ENCODE measurements around the gene MBTD1. TPM values are rescaled to one million over a fixed set of nuclear protein-coding genes. Genes with fewer than 3 reads are reported as not detected.

MBTD1 gene
- total RNA-seq, 6 donors from 2014 or later, result 9.6 to 37.7 (median 14.1) TPM

- Histone ChIP-seq H3K36me3 (peaks cover 9 to 94% (median 43%) of the 10 kb centered on the region in 4 donors), H3K4me1 (no peaks in the 10 kb centered on the region), H3K9me3 (no peaks in the 10 kb centered on the region), H3K4me3 (no peak overlapping the region), H3K27me3 (no peaks in the 10 kb centered on the region), H3K27ac (no peak overlapping the region)
- no peak for TF ChIP-seq EP300 (IDR thresholded peaks at IDR 0.05)
- no peak for TF ChIP-seq CTCF (IDR thresholded peaks at IDR 0.05)
- TF ChIP-seq POLR2AphosphoS5 (IDR thresholded peaks at IDR 0.05), result no peak
- no peak for TF ChIP-seq POLR2A (IDR thresholded peaks at IDR 0.05)
- DNase-seq, result no peak
- 81 to 87% methylated on average over 2 of the region's 2 CpGs for WGBS, 2 donors
- no peak for ATAC-seq (ENCODE audit: low FRiP score in 2 of 2)
Observed at GRCh38 chr17:51289696-51290111, 29.9 kb upstream of the MBTD1 start.

GRCh38 chr17:51287412-51287811 is 27.6 kb upstream of the MBTD1 start:
- peaks cover 9 to 93% (median 44%) of the 10 kb centered on the region in 4 donors for H3K36me3 ChIP-seq
- H3K4me1 ChIP-seq, result no peaks in the 10 kb centered on the region
- 96 to 100% methylated on average over 1 of the region's 1 CpG for WGBS, 2 donors
- H3K27me3 ChIP-seq, result no peaks in the 10 kb centered on the region
- no peak overlapping the region for H3K4me3 ChIP-seq
- ATAC-seq (ENCODE audit: low FRiP score in 2 of 2), result no peak
- no peaks in the 10 kb centered on the region for H3K9me3 ChIP-seq
- no peak for DNase-seq
- H3K27ac ChIP-seq, result no peak overlapping the region
- TF ChIP-seq POLR2AphosphoS5 (IDR thresholded peaks at IDR 0.05) (no peak), POLR2A (IDR thresholded peaks at IDR 0.05) (no peak), CTCF (IDR thresholded peaks at IDR 0.05) (no peak), EP300 (IDR thresholded peaks at IDR 0.05) (no peak)

- Histone ChIP-seq H3K9me3 (no peaks in the 10 kb centered on the region), H3K4me1 (no peaks in the 10 kb centered on the region), H3K4me3 (no peak overlapping the region), H3K27ac (no peak overlapping the region), H3K27me3 (no peaks in the 10 kb centered on the region), H3K36me3 (peaks cover 36 to 89% (median 52%) of the 10 kb centered on the region in 4 donors)
- no peak for ATAC-seq (ENCODE audit: low FRiP score in 2 of 2)
- TF ChIP-seq POLR2A (IDR thresholded peaks at IDR 0.05) (no peak), CTCF (IDR thresholded peaks at IDR 0.05) (no peak), EP300 (IDR thresholded peaks at IDR 0.05) (no peak), POLR2AphosphoS5 (IDR thresholded peaks at IDR 0.05) (no peak)
- DNase-seq, result no peak
Observed at GRCh38 chr17:51279183-51279582, 19.3 kb upstream of the MBTD1 start.

GRCh38 chr17:51275381-51275780 is 15.5 kb upstream of the MBTD1 start:
- no peak for DNase-seq
- Histone ChIP-seq H3K9me3 (no peaks in the 10 kb centered on the region), H3K36me3 (peaks cover 34 to 89% (median 46%) of the 10 kb centered on the region in 4 donors), H3K27ac (no peak overlapping the region), H3K27me3 (no peaks in the 10 kb centered on the region), H3K4me3 (no peak overlapping the region), H3K4me1 (no peaks in the 10 kb centered on the region)
- TF ChIP-seq POLR2A (IDR thresholded peaks at IDR 0.05) (no peak), EP300 (IDR thresholded peaks at IDR 0.05) (no peak), POLR2AphosphoS5 (IDR thresholded peaks at IDR 0.05) (no peak), CTCF (IDR thresholded peaks at IDR 0.05) (no peak)
- no peak for ATAC-seq (ENCODE audit: low FRiP score in 2 of 2)
- 93% methylated on average over 1 of the region's 1 CpG for WGBS, 2 donors

GRCh38 chr17:51272812-51273211 is 13.0 kb upstream of the MBTD1 start:
- 100% methylated on average over 1 of the region's 1 CpG for WGBS, 2 donors
- Histone ChIP-seq H3K4me3 (no peak overlapping the region), H3K27ac (no peak overlapping the region), H3K27me3 (no peaks in the 10 kb centered on the region), H3K4me1 (no peaks in the 10 kb centered on the region), H3K36me3 (peaks cover 22 to 88% (median 45%) of the 10 kb centered on the region in 4 donors), H3K9me3 (no peaks in the 10 kb centered on the region)
- TF ChIP-seq CTCF (IDR thresholded peaks at IDR 0.05), result no peak
- TF ChIP-seq POLR2AphosphoS5 (IDR thresholded peaks at IDR 0.05), result no peak
- no peak for TF ChIP-seq POLR2A (IDR thresholded peaks at IDR 0.05)
- no peak for TF ChIP-seq EP300 (IDR thresholded peaks at IDR 0.05)
- no peak for ATAC-seq (ENCODE audit: low FRiP score in 2 of 2)
- DNase-seq, result no peak

All from upper lobe of left lung (tissue), 6 donors.